Fibroblast of upper back skin (primary cell): ENCODE data around the gene SHCBP1.

ENCODE experiments used
- DNase-seq: peaks from one replicate; pipeline ENCODE4 v3.0.0-alpha.2; 2013

SHCBP1 gene

GRCh38 chr16:46613352-46613751, 7.8 kb downstream of the SHCBP1 start:
- DNase-seq: no peak

GRCh38 chr16:46612121-46612520, 9.1 kb downstream of the SHCBP1 start:
- no peak for DNase-seq

GRCh38 chr16:46607529-46607928, 13.7 kb downstream of the SHCBP1 start:
- peak; percentile 63 for DNase-seq

GRCh38 chr16:46606231-46606630, 14.9 kb downstream of the SHCBP1 start:
- DNase-seq: no peak

- DNase-seq: no peak
These were observed 29.9 kb downstream of the SHCBP1 start for GRCh38 chr16:46591257-46591656.

DNA sequence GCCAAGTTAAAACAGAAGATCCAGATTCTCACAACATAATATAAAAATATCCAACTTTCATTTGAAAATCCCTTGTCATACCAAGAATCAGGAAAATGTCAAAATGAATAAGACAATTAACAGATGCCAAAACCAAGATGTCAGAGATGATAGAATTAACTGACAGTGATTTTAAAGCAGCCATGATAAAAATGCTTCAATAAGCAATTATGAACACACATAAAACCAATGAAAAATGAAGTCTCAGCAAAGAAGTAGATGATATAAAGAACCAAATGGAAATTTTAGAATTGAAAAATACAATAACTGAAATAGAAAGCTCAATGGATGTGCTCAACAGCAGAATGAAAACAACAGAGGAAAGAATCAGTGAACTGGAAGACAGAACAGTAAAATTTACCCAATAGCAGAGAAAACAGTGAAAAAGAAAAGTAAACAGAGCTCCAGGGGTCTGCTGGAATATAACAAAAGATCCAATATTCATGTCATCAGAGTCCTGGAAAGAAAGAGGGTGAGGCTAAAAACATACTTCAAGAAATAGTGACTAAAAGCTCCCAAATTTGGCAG, 35.1 kb downstream of the SHCBP1 start:
- DNase-seq: no peak

- DNase-seq: no peak
These were observed 38.1 kb downstream of the SHCBP1 start for GRCh38 chr16:46583036-46583435.

DNA sequence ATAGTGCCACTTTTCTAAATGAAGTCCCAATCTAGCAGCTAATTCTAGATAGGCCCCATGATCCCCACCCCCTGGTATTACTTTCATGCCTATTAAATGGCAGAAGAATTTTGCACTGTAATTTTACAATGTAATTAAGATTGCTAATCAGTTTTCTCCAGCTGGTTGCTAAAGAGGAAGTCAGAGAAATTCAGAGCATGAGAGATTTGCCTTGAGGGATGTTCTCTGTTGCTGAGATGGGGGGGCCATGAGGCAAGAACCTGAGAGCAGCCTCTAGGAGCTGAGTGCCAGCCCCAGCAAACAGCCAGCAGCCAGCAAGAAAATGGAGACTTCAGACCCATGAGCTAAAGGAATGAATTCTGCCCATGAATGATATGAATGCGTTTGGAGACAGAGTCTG, 38.9 kb downstream of the SHCBP1 start:
- no peak for DNase-seq

DNA sequence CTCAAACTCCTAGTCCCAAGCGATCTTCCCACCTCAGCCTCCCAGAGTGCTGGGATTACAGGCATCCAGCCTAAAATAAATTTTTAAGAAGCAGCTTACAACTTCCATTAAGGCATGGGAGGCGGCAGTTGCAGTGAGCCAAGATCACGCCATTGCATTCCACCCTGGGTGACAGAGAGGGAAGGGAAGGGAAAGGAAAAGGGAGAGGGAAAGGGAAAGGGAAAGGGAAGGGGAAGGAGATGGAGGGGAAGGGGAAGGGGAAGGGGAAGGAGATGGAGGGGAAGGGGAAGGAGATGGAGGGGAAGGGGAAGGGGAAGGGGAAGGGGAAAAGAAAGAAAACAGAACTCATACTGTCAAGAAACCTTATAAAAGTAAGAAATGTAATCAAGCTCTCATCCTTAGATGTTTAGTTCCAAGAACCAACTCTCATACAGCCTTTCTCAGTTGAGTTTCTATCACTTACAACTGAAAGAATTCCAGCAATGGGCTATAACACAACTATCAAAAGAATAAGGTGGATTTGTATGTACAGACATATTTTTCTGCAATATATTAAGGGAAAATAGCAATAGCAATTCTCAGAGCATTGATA, 43.1 kb downstream of the SHCBP1 start:
- DNase-seq: no peak

DNA sequence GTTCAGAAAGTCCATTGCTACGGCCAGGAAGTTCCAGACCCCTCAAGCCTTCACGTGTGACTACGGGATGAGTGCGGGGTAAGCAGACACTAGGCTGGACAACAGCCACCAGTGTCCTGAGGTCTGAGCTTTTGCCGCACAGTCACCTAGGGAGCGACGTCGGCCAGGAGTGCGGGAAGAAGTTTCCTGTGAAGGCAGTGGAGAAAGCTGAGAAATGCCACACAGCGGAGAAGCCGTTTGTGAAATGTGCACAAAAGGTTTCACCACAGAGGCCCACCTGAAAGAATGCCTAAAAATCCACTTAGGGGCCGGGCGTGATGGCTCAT, 47.4 kb downstream of the SHCBP1 start:
- DNase-seq: no peak

DNA sequence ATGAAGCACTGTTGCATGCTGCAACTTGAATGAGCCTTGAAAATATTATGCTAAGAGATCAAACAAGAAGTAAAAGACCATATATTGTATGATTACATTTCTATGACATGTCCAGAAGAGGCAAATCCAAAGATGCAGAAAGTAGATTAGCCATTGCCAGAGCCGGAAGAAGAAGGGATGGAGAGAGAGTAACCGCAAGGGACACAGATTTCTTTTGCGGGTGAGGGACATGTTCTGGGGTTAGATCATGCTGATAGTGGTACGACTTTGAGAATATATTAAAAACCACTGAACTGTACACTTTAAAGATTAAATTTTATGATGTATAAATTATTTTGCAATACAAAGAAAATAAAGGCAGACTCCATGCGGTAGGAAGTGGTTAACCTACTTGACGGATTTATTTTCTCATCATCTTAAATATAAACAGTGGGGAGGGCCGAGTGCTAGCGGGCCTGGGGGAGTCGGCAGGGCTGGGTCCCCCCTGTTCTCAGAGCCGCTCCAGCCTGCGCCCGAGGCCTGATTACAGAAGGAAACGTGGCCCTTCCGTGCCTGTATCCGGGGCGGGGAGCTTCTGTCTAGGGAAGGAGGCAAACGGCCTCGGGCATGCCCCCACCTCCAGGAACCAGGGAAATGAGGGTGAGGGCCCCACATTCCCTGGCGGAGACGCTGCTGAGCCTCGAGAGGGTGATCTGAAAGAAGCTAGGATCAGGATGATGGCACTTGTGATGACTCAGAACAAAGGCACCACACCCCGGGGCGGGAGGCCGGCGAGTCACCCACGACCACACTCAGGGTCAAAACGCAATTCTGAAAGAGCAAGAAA, 48.0 kb downstream of the SHCBP1 start:
- peak; percentile 32 for DNase-seq

GRCh38 chr16:46569231-46569735, 51.9 kb downstream of the SHCBP1 start:
- DNase-seq: no peak

DNA sequence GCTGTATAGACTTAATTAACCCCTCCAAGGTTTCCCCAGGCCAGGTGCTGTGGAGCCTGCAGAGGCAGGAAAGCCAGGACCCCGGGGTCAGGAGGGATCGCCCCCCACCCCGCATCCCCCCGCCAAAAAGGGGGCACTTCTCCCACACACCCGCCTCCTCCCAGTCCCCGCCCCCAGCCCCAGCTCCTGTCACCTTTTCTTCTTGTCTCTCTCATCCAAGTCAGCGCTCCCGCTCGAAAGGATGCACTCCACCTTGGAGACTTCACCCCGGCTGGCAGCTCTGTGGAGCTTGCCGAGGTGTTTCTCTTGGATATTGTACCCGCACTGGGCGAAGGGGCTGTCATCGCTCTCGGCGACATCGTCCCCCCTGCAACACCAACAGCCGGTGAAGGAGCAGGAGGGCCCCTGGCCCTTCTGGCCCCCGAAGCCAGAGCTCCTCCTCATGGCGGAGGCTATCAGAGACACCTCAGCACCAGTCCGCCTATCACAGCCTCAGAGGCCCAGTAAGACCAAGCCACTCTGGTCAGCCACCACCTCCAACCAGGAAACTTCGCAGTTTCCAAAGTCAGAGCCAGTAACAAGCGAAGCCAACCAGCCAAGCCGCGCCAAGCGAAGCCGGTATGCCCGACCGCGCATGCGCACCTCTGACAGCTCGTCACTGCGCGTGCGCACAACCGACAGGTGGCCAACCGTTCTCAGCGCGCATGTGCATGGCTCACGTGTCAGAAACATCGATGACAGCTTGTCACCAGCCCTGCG, 52.5 kb downstream of the SHCBP1 start:
- DNase-seq: no peak

DNA sequence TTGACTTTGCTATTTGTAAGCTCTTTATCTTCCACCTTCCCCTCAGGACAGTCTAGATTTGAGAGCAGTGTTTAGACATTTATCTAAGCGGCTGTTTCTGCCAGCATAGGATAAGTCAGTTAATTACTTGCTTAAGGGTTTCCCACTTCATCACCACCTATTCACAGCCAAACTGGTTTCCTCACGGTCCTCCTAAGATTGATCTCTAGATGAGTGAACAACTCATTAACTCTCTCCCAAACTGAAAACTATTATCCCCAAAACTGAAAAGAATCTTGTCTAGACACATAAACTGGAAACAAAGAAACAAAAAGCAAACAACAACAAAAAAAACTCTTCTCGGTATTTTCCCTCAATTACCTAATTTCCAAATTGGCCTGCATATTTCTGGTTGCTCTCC, 58.2 kb downstream of the SHCBP1 start:
- DNase-seq: no peak

DNA sequence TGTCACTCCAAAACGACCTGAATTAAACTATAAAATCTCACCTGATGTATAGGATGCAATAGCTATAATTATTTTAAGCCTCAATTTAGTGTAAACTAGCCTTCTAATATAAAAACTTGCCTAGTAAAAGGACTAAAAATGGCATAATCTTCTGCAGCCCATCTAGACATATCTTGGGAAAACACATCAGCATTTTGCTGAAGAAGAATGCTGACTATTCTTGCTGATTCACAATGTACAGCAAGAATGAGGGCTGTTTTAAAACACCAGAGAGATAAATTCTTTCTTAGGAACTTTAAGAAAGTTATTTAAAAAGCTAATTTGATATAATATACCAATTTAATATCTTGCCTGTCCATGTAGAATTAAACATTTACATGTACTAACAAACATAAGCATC, 63.2 kb downstream of the SHCBP1 start:
- no peak for DNase-seq

DNA sequence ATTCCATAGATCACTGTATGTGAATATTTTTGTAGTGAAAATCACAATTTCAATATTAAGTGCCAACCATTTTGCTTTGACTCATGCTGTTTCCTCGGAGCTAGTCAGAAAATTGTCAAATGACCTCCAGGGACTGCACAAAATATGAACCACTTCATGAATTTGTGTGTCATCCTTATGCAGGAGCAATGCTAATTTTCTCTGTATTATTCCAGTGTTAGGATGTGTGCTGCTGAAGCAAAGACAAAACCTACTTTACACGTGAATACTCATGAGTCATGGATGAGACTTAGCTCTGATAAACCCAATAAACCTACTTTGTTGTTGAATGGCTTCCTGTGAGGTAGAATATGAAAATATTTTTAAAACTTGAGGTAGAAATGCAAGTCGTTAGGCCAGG, 65.2 kb downstream of the SHCBP1 start:
- peak; percentile 14 for DNase-seq

DNA sequence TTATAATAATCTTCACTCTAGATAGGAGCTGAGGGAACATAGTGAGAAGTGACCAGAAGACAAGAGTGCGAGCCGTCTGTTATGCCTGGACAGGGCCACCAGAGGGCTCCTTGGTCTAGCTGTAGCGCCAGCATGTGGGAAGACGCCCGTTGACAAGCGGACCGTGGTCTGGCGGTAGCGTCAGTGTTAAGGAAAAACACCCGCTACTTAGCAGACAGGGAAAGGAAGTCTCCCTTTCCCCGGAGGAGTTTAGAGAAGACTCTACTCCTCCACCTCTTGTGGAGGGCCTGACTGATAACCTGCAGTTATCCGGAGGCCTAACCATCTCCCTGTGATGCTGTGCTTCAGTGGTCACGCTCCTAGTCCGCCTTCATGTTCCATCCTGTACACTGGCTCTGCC, 66.7 kb downstream of the SHCBP1 start:
- DNase-seq: peak; percentile 68

DNA sequence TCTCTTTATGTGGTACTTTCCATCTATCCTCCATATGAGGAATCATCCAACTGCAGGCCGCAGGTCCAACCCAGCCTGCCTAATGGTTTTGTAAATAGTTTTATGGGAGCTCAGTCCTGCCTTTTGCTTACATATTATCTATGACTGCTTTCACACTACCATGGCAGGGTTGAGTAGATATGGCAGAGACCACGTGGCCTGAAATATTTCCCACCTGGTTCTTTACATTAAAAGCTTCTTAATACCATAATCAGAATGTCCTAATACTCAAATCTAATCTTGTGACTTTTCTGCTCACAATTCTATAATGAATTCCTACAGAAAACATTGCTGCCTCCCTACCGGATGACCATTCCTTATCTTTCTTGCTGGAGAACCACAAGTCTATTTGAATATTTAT, 71.7 kb downstream of the SHCBP1 start:
- DNase-seq: no peak
